ENCODE measurements around the gene C1orf122. TPM values are rescaled to one million over a fixed set of nuclear protein-coding genes. Genes with fewer than 3 reads are reported as not detected.

Gene C1orf122
- total and polyA plus RNA-seq, 4 donors = 4.7 to 70.2 (median 40.3) TPM

DNA sequence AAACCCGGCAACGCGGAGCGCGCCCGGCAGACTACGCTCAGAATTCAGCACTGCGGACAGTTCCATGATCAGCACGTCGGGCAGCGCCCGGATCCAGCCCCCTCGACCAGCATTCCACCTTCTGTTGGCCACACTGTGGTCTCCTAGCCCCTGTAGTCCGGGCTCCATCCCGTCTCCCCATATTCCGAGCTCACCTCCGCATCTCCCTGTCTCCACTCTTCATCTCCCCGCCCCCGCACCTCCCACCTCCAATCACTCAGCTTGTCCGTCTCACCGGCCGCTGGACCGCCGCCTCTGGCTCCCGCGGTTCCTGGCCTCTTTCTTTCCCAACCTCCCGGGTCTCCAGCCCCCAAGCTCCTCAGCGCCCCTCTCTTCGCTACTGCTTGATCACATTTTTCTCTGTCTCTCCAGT is 43.2 kb upstream of the C1orf122 start:
- peaks cover 0 to 19% (median 0%) of the 10 kb centered on the region in 4 donors for H3K9me3 ChIP-seq (ENCODE audit: control insufficient read depth in 4 of 4, insufficient read depth in 3 of 4, low read length in 3 of 4)
- H3K36me3 ChIP-seq (ENCODE audit: control insufficient read depth in 4 of 4, insufficient read depth in 4 of 4, low read length in 4 of 4) = no peaks in the 10 kb centered on the region
- no peak overlapping the region for H3K4me3 ChIP-seq
- peaks cover 0 to 2% (median 0%) of the 10 kb centered on the region in 5 donors for H3K4me1 ChIP-seq (ENCODE audit: control insufficient read depth in 5 of 5, insufficient read depth in 5 of 5, low read length in 5 of 5)
- H3K9ac ChIP-seq (ENCODE audit: insufficient read depth in 1 of 2, low read length in 2 of 2) = no peak overlapping the region
- DNase-seq = peak; percentile 63 to 79 (median 72)
- ATAC-seq (ENCODE audit: insufficient read depth, low FRiP score) = no peak
- H3K27me3 ChIP-seq (ENCODE audit: control insufficient read depth in 3 of 3, insufficient read depth in 3 of 3, low read length in 2 of 3) = peaks cover 14 to 52% (median 30%) of the 10 kb centered on the region in 3 donors
- H3K27ac ChIP-seq (ENCODE audit: low read depth in 1 of 2, low read length in 1 of 2) = no peak overlapping the region
- 5 to 10% methylated on average over 29 of the region's 29 CpGs for WGBS, 2 donors
- TF ChIP-seq CTCF (IDR thresholded peaks at IDR 0.05; ENCODE audit: control extremely low read depth, extremely low read depth) = no peak

DNA sequence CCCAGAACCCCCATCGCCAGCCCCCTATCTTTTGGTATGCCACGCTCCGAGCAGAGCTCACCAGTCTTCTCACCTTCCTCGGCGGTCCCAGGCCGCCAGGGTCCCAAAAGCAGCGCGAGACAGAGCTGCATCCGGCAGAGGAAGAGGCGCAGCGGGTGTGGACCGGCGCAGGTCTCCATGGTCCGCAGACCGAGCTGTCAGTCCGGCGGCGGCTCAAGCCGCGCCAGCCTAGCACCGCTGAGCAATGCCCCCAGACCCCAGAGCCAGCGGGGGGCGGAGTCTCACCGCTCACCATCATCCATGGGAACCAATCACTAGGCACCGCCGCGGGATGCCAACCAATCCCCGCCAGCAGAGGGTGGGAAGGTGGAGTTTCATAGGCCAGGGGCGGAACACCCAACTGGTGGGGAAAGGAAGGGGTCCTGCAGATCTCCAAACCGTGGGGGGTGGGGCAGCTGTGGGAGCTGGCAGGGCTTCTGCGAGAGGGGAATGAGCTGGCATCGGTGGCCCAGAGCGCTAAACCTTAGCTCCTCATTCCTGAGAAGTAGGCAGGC is 42.6 kb upstream of the C1orf122 start, which contains the start of gene EPHA10:
EPHA10 (minus strand) TSS at position 233 of the 554 bp plus-strand sequence; CDS start at position 179, 54 bp downstream.
- 6 to 8% methylated on average over 33 of the region's 33 CpGs for WGBS, 2 donors
- peaks cover 0 to 2% (median 0%) of the 10 kb centered on the region in 5 donors for H3K4me1 ChIP-seq (ENCODE audit: control insufficient read depth in 5 of 5, insufficient read depth in 5 of 5, low read length in 5 of 5)
- no peak within 1 kb of the TSS for H3K27ac ChIP-seq (ENCODE audit: low read depth in 1 of 2, low read length in 1 of 2)
- H3K4me3 ChIP-seq = no peak within 1 kb of the TSS
- peaks cover 12 to 52% (median 27%) of the 10 kb centered on the region in 3 donors for H3K27me3 ChIP-seq (ENCODE audit: control insufficient read depth in 3 of 3, insufficient read depth in 3 of 3, low read length in 2 of 3)
- ATAC-seq (ENCODE audit: insufficient read depth, low FRiP score) = no peak
- H3K9ac ChIP-seq (ENCODE audit: insufficient read depth in 1 of 2, low read length in 2 of 2) = no peak within 1 kb of the TSS
- TF ChIP-seq CTCF (IDR thresholded peaks at IDR 0.05; ENCODE audit: control extremely low read depth, extremely low read depth) = no peak
- H3K9me3 ChIP-seq (ENCODE audit: control insufficient read depth in 4 of 4, insufficient read depth in 3 of 4, low read length in 3 of 4) = peaks cover 0 to 19% (median 0%) of the 10 kb centered on the region in 4 donors
- H3K36me3 ChIP-seq (ENCODE audit: control insufficient read depth in 4 of 4, insufficient read depth in 4 of 4, low read length in 4 of 4) = no peaks in the 10 kb centered on the region
- DNase-seq = no peak

GRCh38 chr1:37765916-37766664 is 41.5 kb upstream of the C1orf122 start:
- no peak for ATAC-seq (ENCODE audit: insufficient read depth, low FRiP score)

More at GRCh38 chr1:37765916-37766664, 41.5 kb upstream of the C1orf122 start:
- Histone ChIP-seq H3K4me3 (no peak overlapping the region), H3K9ac (ENCODE audit: insufficient read depth in 1 of 2, low read length in 2 of 2) (no peak overlapping the region), H3K27ac (ENCODE audit: low read depth in 1 of 2, low read length in 1 of 2) (no peak overlapping the region), H3K36me3 (ENCODE audit: control insufficient read depth in 4 of 4, insufficient read depth in 4 of 4, low read length in 4 of 4) (no peaks in the 10 kb centered on the region), H3K4me1 (ENCODE audit: control insufficient read depth in 5 of 5, insufficient read depth in 5 of 5, low read length in 5 of 5) (peaks cover 0 to 2% (median 0%) of the 10 kb centered on the region in 5 donors), H3K9me3 (ENCODE audit: control insufficient read depth in 4 of 4, insufficient read depth in 3 of 4, low read length in 3 of 4) (peaks cover 0 to 19% (median 0%) of the 10 kb centered on the region in 4 donors), H3K27me3 (ENCODE audit: control insufficient read depth in 3 of 3, insufficient read depth in 3 of 3, low read length in 2 of 3) (peaks cover 12 to 49% (median 27%) of the 10 kb centered on the region in 3 donors)
- 8 to 9% methylated on average over 27 of the region's 27 CpGs for WGBS, 2 donors
- no peak for TF ChIP-seq CTCF (IDR thresholded peaks at IDR 0.05; ENCODE audit: control extremely low read depth, extremely low read depth)
- no peak for DNase-seq

All from lung (tissue), 12 donors.